IMR-90 (cell line): Measurements from ENCODE around the gene PPP1CA.

ENCODE experiments used
- BHLHE40 ChIP-seq: fragments of 150-350 bp; IDR thresholded peaks from 2 replicates; pipeline ENCODE4 v1.6.1; 2016; ENCODE audit warnings: mild to moderate bottlenecking, low read depth, low read length
- CEBPB ChIP-seq: IDR thresholded peaks from 2 replicates; pipeline ENCODE4 v1.6.1; 2012; ENCODE audit warnings: low read depth, low read length, improper control_type of control experiment
- CTCF ChIP-seq: conservative IDR thresholded peaks from 2 replicates; pipeline ENCODE4 v1.5.1; 2012; ENCODE audit warnings: mild to moderate bottlenecking, low read depth, low read length, improper control_type of control experiment
- FOS ChIP-seq: fragments of 150-350 bp; IDR thresholded peaks from 2 replicates; pipeline ENCODE4 v1.6.1; 2016; ENCODE audit warnings: low read depth, low read length
- MAFK ChIP-seq: IDR thresholded peaks from 2 replicates; pipeline ENCODE4 v1.6.1; 2012; ENCODE audit warnings: low read depth, low read length, improper control_type of control experiment
- MAZ ChIP-seq: IDR thresholded peaks from 2 replicates; pipeline ENCODE4 v1.6.1; 2012; ENCODE audit warnings: low read depth, mild to moderate bottlenecking, low read length, improper control_type of control experiment, moderate library complexity, borderline replicate concordance
- POLR2A ChIP-seq: IDR thresholded peaks from 2 replicates; pipeline ENCODE4 v1.6.1; 2012; ENCODE audit warnings: mild to moderate bottlenecking, low read depth, low read length
- RAD21 ChIP-seq: IDR thresholded peaks from 2 replicates; pipeline ENCODE4 v1.6.1; 2012; ENCODE audit warnings: low read length, improper control_type of control experiment
- RCOR1 ChIP-seq: IDR thresholded peaks from 2 replicates; pipeline ENCODE4 v1.6.1; 2012; ENCODE audit warnings: mild to moderate bottlenecking, low read length, improper control_type of control experiment; ENCODE audit not compliant: insufficient replicate concordance
- RFX5 ChIP-seq: IDR thresholded peaks from 2 replicates; pipeline ENCODE4 v1.8.0; 2012; ENCODE audit warnings: low read depth, mild to moderate bottlenecking, low read length, moderate library complexity
- TF ChIP-seq, protein P1 (sequence below): fragments of 150-350 bp; IDR thresholded peaks from 2 replicates; pipeline ENCODE4 v1.6.1; 2016; ENCODE audit warnings: low read depth, mild to moderate bottlenecking, low read length, moderate library complexity, borderline replicate concordance

- TF ChIP-seq POLR2A = no peak
- TF ChIP-seq, protein P1, sequence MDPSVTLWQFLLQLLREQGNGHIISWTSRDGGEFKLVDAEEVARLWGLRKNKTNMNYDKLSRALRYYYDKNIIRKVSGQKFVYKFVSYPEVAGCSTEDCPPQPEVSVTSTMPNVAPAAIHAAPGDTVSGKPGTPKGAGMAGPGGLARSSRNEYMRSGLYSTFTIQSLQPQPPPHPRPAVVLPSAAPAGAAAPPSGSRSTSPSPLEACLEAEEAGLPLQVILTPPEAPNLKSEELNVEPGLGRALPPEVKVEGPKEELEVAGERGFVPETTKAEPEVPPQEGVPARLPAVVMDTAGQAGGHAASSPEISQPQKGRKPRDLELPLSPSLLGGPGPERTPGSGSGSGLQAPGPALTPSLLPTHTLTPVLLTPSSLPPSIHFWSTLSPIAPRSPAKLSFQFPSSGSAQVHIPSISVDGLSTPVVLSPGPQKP = no peak
- TF ChIP-seq RAD21 = no peak
- TF ChIP-seq MAZ = no peak
- TF ChIP-seq CTCF = no peak
- TF ChIP-seq CEBPB = no peak
- no peak for TF ChIP-seq MAFK
- no peak for TF ChIP-seq RCOR1
- TF ChIP-seq FOS = no peak
- TF ChIP-seq RFX5 = no peak
- no peak for TF ChIP-seq BHLHE40
Observed at GRCh38 chr11:67420147-67420645, 18.5 kb upstream of the PPP1CA start.
